K562 (cell line): Measurements from ENCODE around the gene HES3. TPM values are rescaled to one million over a fixed set of nuclear protein-coding genes. Genes with fewer than 3 reads are reported as not detected.

Experiments used
- ATAC-seq: fragments of 200-7000 bp; cut with Tn5 transposase; 3 replicates; pipeline ENCODE4 v1.9.1; 2020; ENCODE audit warnings: moderate library complexity
- BruUV-seq: library from RNA; stranded (reverse); fragments of 400-500 nt; replicated peaks from 2 replicates; lab custom pipeline; 2021; lab: Mats Ljungman, UMichigan
- CTCF ChIA-PET: fragments of 300-600 bp; formaldehyde crosslinking; extraction: SDS; loops from one replicate; lab custom pipeline; 2021; ENCODE audit warnings: low intra/inter-chr PET ratio; lab: Yijun Ruan, JAX
- POLR2A ChIA-PET: fragments of 300-600, 350-650 bp; sonication (Branson Sonifier 250); formaldehyde crosslinking; extraction: SDS; loops from one replicate; lab custom pipeline; 2021; ENCODE audit warnings: antibody characterized with exemption, inconsistent platforms; lab: Yijun Ruan, JAX
- DNase-seq, 4 experiments: peaks; one replicate each; pipeline versions ENCODE4 v3.0.0 to v3.0.0-alpha.2; 2011 to 2018; ENCODE audit warnings: low spot score in 3 of 4, mixed read lengths in 3 of 4; ENCODE audit errors: extremely low read depth in 1 of 4
- FAIRE-seq: peaks from 2 replicates; lab custom pipeline; 2011; peaks lifted over from hg19 to GRCh38; lab: Jason Lieb, UNC
- H2AFZ ChIP-seq: 2 replicates; pipeline ENCODE4 v1.6.0; 2011; ENCODE audit warnings: low read depth, low read length, control low read depth, inconsistent platforms
- H3K27ac ChIP-seq: fragments of 200-600 bp; 3 replicates; pipeline ENCODE4 v1.8.0; 2011; ENCODE audit warnings: low read depth, mild to moderate bottlenecking, control low read depth, inconsistent platforms, low read length, moderate library complexity, mixed read lengths; ENCODE audit errors: extremely low read depth
- H3K27me3 ChIP-seq, 2 experiments: fragments of 300-600 bp in 1 of 2; 2 replicates in 1 of 2; 3 replicates in 1 of 2; pipeline versions ENCODE4 v1.6.0 to v1.8.0; 2011; ENCODE audit warnings: inconsistent platforms in 2 of 2, low read length in 2 of 2, mild to moderate bottlenecking in 1 of 2, mixed read lengths in 1 of 2, moderate library complexity in 1 of 2; ENCODE audit not compliant: control insufficient read depth in 2 of 2, insufficient read depth in 2 of 2
- H3K36me3 ChIP-seq: fragments of 300-600 bp; 3 replicates; pipeline ENCODE4 v1.8.0; 2011; ENCODE audit warnings: mild to moderate bottlenecking, low read length, inconsistent platforms; ENCODE audit not compliant: control insufficient read depth, insufficient read depth
- H3K4me1 ChIP-seq, 2 experiments: fragments of 200-600 bp in 1 of 2; replicated peaks in 1 of 2; 2 replicates in 1 of 2; 3 replicates in 1 of 2; pipeline versions ENCODE4 v1.5.1 to v1.8.0; 2011; ENCODE audit warnings: inconsistent platforms in 2 of 2, low read length in 2 of 2, mild to moderate bottlenecking in 1 of 2, mixed read lengths in 1 of 2, moderate library complexity in 1 of 2; ENCODE audit not compliant: control insufficient read depth in 2 of 2, insufficient read depth in 2 of 2
- H3K4me2 ChIP-seq: 2 replicates; pipeline ENCODE4 v1.6.1; 2011; ENCODE audit warnings: low read length, control low read depth, inconsistent platforms, mixed read lengths; ENCODE audit not compliant: insufficient read depth
- H3K4me3 ChIP-seq: fragments of 200-600 bp; sonication (generic), shearing (Covaris generic); 2 replicates; pipeline ENCODE4 v1.5.1; 2016; ENCODE audit warnings: control low read depth, inconsistent platforms
- H3K79me2 ChIP-seq: fragments of 200-600 bp; 3 replicates; pipeline ENCODE4 v1.8.0; 2011; ENCODE audit warnings: low read length, inconsistent platforms; ENCODE audit not compliant: control insufficient read depth, insufficient read depth
- H3K9ac ChIP-seq, 2 experiments: 2 replicates each; pipeline versions ENCODE4 v1.6.0 to v1.6.1; 2011; ENCODE audit warnings: low read depth in 2 of 2, low read length in 2 of 2, control low read depth in 1 of 2, inconsistent platforms in 1 of 2, mild to moderate bottlenecking in 1 of 2, mixed read lengths in 1 of 2; ENCODE audit not compliant: insufficient read depth in 1 of 2
- H3K9me1 ChIP-seq: one replicate; pipeline ENCODE4 v1.6.0; 2011; ENCODE audit warnings: inconsistent platforms, mild to moderate bottlenecking, low read length, moderate library complexity; ENCODE audit not compliant: control insufficient read depth, insufficient read depth
- H3K9me3 ChIP-seq: replicated peaks from 2 replicates; pipeline ENCODE4 v1.5.1; 2011; ENCODE audit warnings: low read depth, low read length, inconsistent platforms; ENCODE audit not compliant: control insufficient read depth, insufficient read depth
- H4K20me1 ChIP-seq: replicated peaks from 2 replicates; pipeline ENCODE4 v1.6.1; 2011; ENCODE audit warnings: low read length, inconsistent platforms, mixed read lengths; ENCODE audit not compliant: control insufficient read depth, insufficient read depth
- BHLHE40 ChIP-seq: IDR thresholded peaks from 2 replicates; pipeline ENCODE4 v1.6.1; 2011; ENCODE audit warnings: low read length, improper control_type of control experiment
- ILF3 ChIP-seq: fragments of 450-650 bp; IDR thresholded peaks from 2 replicates; pipeline ENCODE4 v1.6.1; 2018; ENCODE audit warnings: antibody characterized with exemption, mild to moderate bottlenecking, moderate library complexity, borderline replicate concordance
- MEIS2 ChIP-seq: fragments of 450-650 bp; IDR thresholded peaks from 2 replicates; pipeline ENCODE4 v1.6.1; 2014; ENCODE audit warnings: mild to moderate bottlenecking; ENCODE audit not compliant: partially characterized antibody
- YY1 ChIP-seq, 3 experiments: IDR thresholded peaks; 2 replicates each; pipeline ENCODE4 v1.6.1; 2011; ENCODE audit warnings: low read length in 2 of 3, mild to moderate bottlenecking in 2 of 3, moderate library complexity in 2 of 3, borderline replicate concordance in 1 of 3, control low read depth in 1 of 3, low read depth in 1 of 3; ENCODE audit not compliant: insufficient read depth in 3 of 3, insufficient replicate concordance in 2 of 3, control insufficient read depth in 1 of 3, insufficient read length in 1 of 3; ENCODE audit errors: extremely low read depth in 1 of 3
- ZNF384 ChIP-seq: IDR thresholded peaks from 2 replicates; pipeline ENCODE4 v1.6.1; 2012; ENCODE audit warnings: low read depth, low read length, improper control_type of control experiment
- WGBS: fragments of 100-300 bp; shearing (Covaris generic); methylation state at CpG from one replicate; pipeline ENCODE4 v1.1.6; 2016; ENCODE audit warnings: low coverage, mixed read lengths; ENCODE audit not compliant: insufficient coverage; ENCODE audit errors: missing lambda C conversion rate; 5-methylcytosine and 5-hydroxymethylcytosine counted together
- in situ Hi-C: fragments of 300-500 bp; cut with MboI; formaldehyde crosslinking; loops from 4 replicates; pipeline ENCODE4 v1.15.0; 2018; ENCODE audit warnings: inconsistent platforms, mixed read lengths
- intact Hi-C: fragments of 100-400 bp; cut with micrococcal nuclease; formaldehyde crosslinking; loops from 2 replicates; pipeline ENCODE4 v1.14.2; 2022
- polyA plus RNA-seq, 8 experiments: library from polyadenylated mRNA; depleted of rRNA in 4 of 8; stranded (reverse) in 5 of 8; unstranded in 3 of 8; fragments of >200 nt; fragmentation: Nextera tagmentation in 2 of 8; fragmentation: Illumina TruSeq in 1 of 8; extraction: Ambion mirVana in 2 of 8; extraction: Trizol in 1 of 8; gene quantifications; 2 replicates each; pipeline versions ENCODE4 v1.2.1 to v1.2.3, GENCODE V29; 2011 to 2014; ENCODE audit warnings: inconsistent platforms in 1 of 8, missing spikeins in 1 of 8
- total RNA-seq, 7 experiments: library from RNA; depleted of rRNA in 6 of 7; stranded (reverse); fragments of >200 nt in 6 of 7; fragmentation: Illumina TruSeq in 2 of 7; extraction: Trizol in 2 of 7; gene quantifications; 2 replicates each; pipeline versions ENCODE4 v1.2.1 to v1.2.3, GENCODE V29; 2011 to 2021; ENCODE audit warnings: low replicate concordance in 1 of 7
- TF ChIP-seq, protein P1 (sequence below): sonication (generic); formaldehyde crosslinking; IDR thresholded peaks from 2 replicates; pipeline ENCODE4 v1.9.0; 2022; ENCODE audit warnings: mild to moderate bottlenecking, missing genetic modification reagents

HES3 gene
- total and polyA plus RNA-seq, 9 of the 15 experiments (the other 6 are each of a cell fraction or from before 2014, with no cell fraction given), result not detected

GRCh38 chr1:6269720-6270400 is 25.9 kb downstream of the HES3 start (continued):
- TF ChIP-seq YY1 (IDR thresholded peaks at IDR 0.05; ENCODE audit: borderline replicate concordance in 1 of 3, control insufficient read depth in 1 of 3, extremely low read depth in 1 of 3, insufficient read depth in 3 of 3, insufficient read length in 1 of 3, insufficient replicate concordance in 2 of 3, low read depth in 1 of 3, low read length in 2 of 3) (peak in 1 of 3 experiments; percentile 17), ILF3 (no peak), MEIS2 (peak; percentile 89)
- TF ChIP-seq, all 486 proteins: peak for 6

GRCh38 chr1:6270401-6270800 is 26.4 kb downstream of the HES3 start:
- BruUV-seq, result no TSS peak
- H3K9me1 ChIP-seq, result no peaks in the 10 kb centered on the region
- WGBS, result 67% methylated on average over 8 of the region's 8 CpGs
- peak overlapping the region; percentile 32 for H3K4me2 ChIP-seq
- no peaks in the 10 kb centered on the region for H3K36me3 ChIP-seq
- no peak overlapping the region for H3K27ac ChIP-seq
- FAIRE-seq, result no peak
- H2AFZ ChIP-seq, result no peak overlapping the region
- H3K4me1 ChIP-seq, result peaks cover 0 to 68% of the 10 kb centered on the region in 2 experiments; a peak in 3 of 5 replicates
- peaks cover 14% of the 10 kb centered on the region; the same call in 1 of the 2 replicates for H4K20me1 ChIP-seq
- intact Hi-C loops, result no loop called here
- no peak for DNase-seq
- CTCF ChIA-PET, result no interaction called here
- H3K9ac ChIP-seq, result peak overlapping the region in 1 of 2 experiments; percentile 62; a peak in 1 of 4 replicates
- POLR2A ChIA-PET, result interaction anchor here (0.5 kb wide), 2 partner anchors 130 to 220 kb away, joined by 3 read pairs; no protein-coding TSS in a partner anchor
- in situ Hi-C loops, result loop anchor here (25.0 kb wide), 1 partner anchor 942 kb away; no protein-coding TSS in a partner anchor
- no peak overlapping the region for H3K4me3 ChIP-seq
- H3K27me3 ChIP-seq, result no peaks in the 10 kb centered on the region
- ATAC-seq, result no peak
- no peaks in the 10 kb centered on the region for H3K79me2 ChIP-seq
- no peaks in the 10 kb centered on the region for H3K9me3 ChIP-seq
- 0 out of 2 replicates have a peak, but pooled peaks have one; percentile 24 for TF ChIP-seq BHLHE40
- TF ChIP-seq ZNF384, result no peak
- TF ChIP-seq, protein P1, sequence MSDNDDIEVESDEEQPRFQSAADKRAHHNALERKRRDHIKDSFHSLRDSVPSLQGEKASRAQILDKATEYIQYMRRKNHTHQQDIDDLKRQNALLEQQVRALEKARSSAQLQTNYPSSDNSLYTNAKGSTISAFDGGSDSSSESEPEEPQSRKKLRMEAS (CRISPR knock-in tag), result 0 out of 2 replicates have a peak, but pooled peaks have one; percentile 10
